Right kidney (tissue), 1 donor: ENCODE results near the gene KIRREL3.
"Not testable (repeated sequence)": the region's sequence is repeated elsewhere in the genome, so short reads cannot be mapped to it uniquely, and the experiment has no call there.

Source experiments
- DNase-seq: peaks from one replicate; pipeline ENCODE4 v3.0.0-alpha.2; 2016

Gene KIRREL3

GRCh38 chr11:126411971-126412381 is 588.6 kb downstream of the KIRREL3 start:
- no peak for DNase-seq

GRCh38 chr11:126410649-126411048 is 589.9 kb downstream of the KIRREL3 start:
- no peak for DNase-seq

GRCh38 chr11:126409620-126409985 is 591.0 kb downstream of the KIRREL3 start:
- no peak for DNase-seq

- DNase-seq, result no peak
These were observed 591.5 kb downstream of the KIRREL3 start for GRCh38 chr11:126408901-126409619.

- DNase-seq, result no peak
These were observed 592.1 kb downstream of the KIRREL3 start for GRCh38 chr11:126408496-126408895.

- no peak for DNase-seq
These were observed 592.8 kb downstream of the KIRREL3 start for GRCh38 chr11:126407682-126408288.

GRCh38 chr11:126407101-126407521 is 593.5 kb downstream of the KIRREL3 start:
- no peak for DNase-seq

- no peak for DNase-seq
These were observed 594.2 kb downstream of the KIRREL3 start for GRCh38 chr11:126406368-126406767.

- no peak for DNase-seq
These were observed 594.7 kb downstream of the KIRREL3 start for GRCh38 chr11:126405906-126406305.

GRCh38 chr11:126405374-126405773 is 595.2 kb downstream of the KIRREL3 start:
- DNase-seq, result no peak

- DNase-seq, result no peak
These were observed 596.2 kb downstream of the KIRREL3 start for GRCh38 chr11:126404367-126404766.

- DNase-seq, result no peak
These were observed 596.9 kb downstream of the KIRREL3 start for GRCh38 chr11:126403658-126404057.

- DNase-seq, result no peak
These were observed 597.5 kb downstream of the KIRREL3 start for GRCh38 chr11:126403022-126403581.

- no peak for DNase-seq
These were observed 600.1 kb downstream of the KIRREL3 start for GRCh38 chr11:126400479-126400878.

- no peak for DNase-seq
These were observed 600.6 kb downstream of the KIRREL3 start for GRCh38 chr11:126400019-126400418.

GRCh38 chr11:126398721-126399120 is 601.8 kb downstream of the KIRREL3 start:
- no peak for DNase-seq

- DNase-seq, result no peak
These were observed 602.3 kb downstream of the KIRREL3 start for GRCh38 chr11:126398296-126398695.

GRCh38 chr11:126396965-126397364 is 603.6 kb downstream of the KIRREL3 start:
- no peak for DNase-seq

GRCh38 chr11:126396266-126396665 is 604.3 kb downstream of the KIRREL3 start:
- not testable (repeated sequence) for DNase-seq

GRCh38 chr11:126395784-126396183 is 604.8 kb downstream of the KIRREL3 start:
- DNase-seq, result not testable (repeated sequence)

- not testable (repeated sequence) for DNase-seq
These were observed 605.9 kb downstream of the KIRREL3 start for GRCh38 chr11:126394634-126395072.

- no peak for DNase-seq
These were observed 606.5 kb downstream of the KIRREL3 start for GRCh38 chr11:126394036-126394435.

- no peak for DNase-seq
These were observed 607.4 kb downstream of the KIRREL3 start for GRCh38 chr11:126393143-126393542.

- DNase-seq, result no peak
These were observed 607.9 kb downstream of the KIRREL3 start for GRCh38 chr11:126392633-126393013.
